ENCODE measurements around the gene CERS5. TPM values are rescaled to one million over a fixed set of nuclear protein-coding genes. Genes with fewer than 3 reads are reported as not detected.

CERS5 gene
- total and polyA plus RNA-seq, 4 donors: 6.9 to 16.2 (median 8.2) TPM

GRCh38 chr12:50147281-50147680 is 19.9 kb downstream of the CERS5 start:
- Histone ChIP-seq H3K4me3 (ENCODE audit: low read depth in 1 of 3, low read length in 3 of 3) (no peak overlapping the region), H3K9ac (ENCODE audit: low read depth in 1 of 2, low read length in 2 of 2) (no peak overlapping the region), H3K27me3 (ENCODE audit: control insufficient read depth in 4 of 4, insufficient read depth in 4 of 4, low read length in 3 of 4) (no peaks in the 10 kb centered on the region), H3K36me3 (ENCODE audit: control insufficient read depth in 4 of 4, insufficient read depth in 3 of 4, low read depth in 1 of 4, low read length in 3 of 4) (peaks cover 0 to 8% (median 2%) of the 10 kb centered on the region in 4 donors), H3K9me3 (ENCODE audit: control insufficient read depth in 4 of 4, low read length in 3 of 4) (no peaks in the 10 kb centered on the region), H3K27ac (ENCODE audit: low read depth in 1 of 2, low read length in 2 of 2) (no peak overlapping the region), H3K4me1 (ENCODE audit: control insufficient read depth in 4 of 4, insufficient read depth in 4 of 4, low read length in 3 of 4) (no peaks in the 10 kb centered on the region)
- no peak for TF ChIP-seq FOXA1 (IDR thresholded peaks at IDR 0.05)
- no peak for TF ChIP-seq REST (IDR thresholded peaks at IDR 0.05)
- no peak for TF ChIP-seq HNF4A (conservative IDR thresholded peaks at IDR 0.05)
- no peak for TF ChIP-seq ATF3 (IDR thresholded peaks at IDR 0.05)
- no peak for TF ChIP-seq HNF4G (IDR thresholded peaks at IDR 0.05)
- no peak for TF ChIP-seq GABPA (IDR thresholded peaks at IDR 0.05 in 1 of 2, conservative IDR thresholded peaks at IDR 0.05 in 1 of 2)
- TF ChIP-seq NR2F2 (IDR thresholded peaks at IDR 0.05): no peak
- no peak for TF ChIP-seq RXRA (IDR thresholded peaks at IDR 0.05)
- no peak for TF ChIP-seq SP1 (IDR thresholded peaks at IDR 0.05)
- no peak for TF ChIP-seq JUND (IDR thresholded peaks at IDR 0.05)
- no peak for TF ChIP-seq TAF1 (conservative IDR thresholded peaks at IDR 0.05)
- no peak for TF ChIP-seq ZBTB33 (IDR thresholded peaks at IDR 0.05)
- DNase-seq (ENCODE audit: low spot score): no peak
- over 99% methylated on average over 4 of the region's 4 CpGs for WGBS

GRCh38 chr12:50145439-50145838 is 21.7 kb downstream of the CERS5 start:
- H3K36me3 ChIP-seq (ENCODE audit: control insufficient read depth in 4 of 4, insufficient read depth in 3 of 4, low read depth in 1 of 4, low read length in 3 of 4): peaks cover 0 to 11% (median 2%) of the 10 kb centered on the region in 4 donors
- H3K27me3 ChIP-seq (ENCODE audit: control insufficient read depth in 4 of 4, insufficient read depth in 4 of 4, low read length in 3 of 4): no peaks in the 10 kb centered on the region
- H3K9ac ChIP-seq (ENCODE audit: low read depth in 1 of 2, low read length in 2 of 2): no peak overlapping the region
- DNase-seq (ENCODE audit: low spot score): no peak
- TF ChIP-seq YY1 (IDR thresholded peaks at IDR 0.05) (no peak), NR2F2 (IDR thresholded peaks at IDR 0.05) (no peak), HNF4A (conservative IDR thresholded peaks at IDR 0.05) (no peak), SP1 (IDR thresholded peaks at IDR 0.05) (no peak), JUND (IDR thresholded peaks at IDR 0.05) (no peak), RAD21 (IDR thresholded peaks at IDR 0.05) (no peak), FOXA1 (IDR thresholded peaks at IDR 0.05) (no peak), REST (IDR thresholded peaks at IDR 0.05) (no peak), HNF4G (IDR thresholded peaks at IDR 0.05) (no peak), GABPA (IDR thresholded peaks at IDR 0.05 in 1 of 2, conservative IDR thresholded peaks at IDR 0.05 in 1 of 2) (no peak), ATF3 (IDR thresholded peaks at IDR 0.05) (no peak), TAF1 (conservative IDR thresholded peaks at IDR 0.05) (no peak), ZBTB33 (IDR thresholded peaks at IDR 0.05) (no peak), FOXA2 (IDR thresholded peaks at IDR 0.05) (no peak)
- H3K4me3 ChIP-seq (ENCODE audit: low read depth in 1 of 3, low read length in 3 of 3): no peak overlapping the region
- WGBS: 95% methylated on average over 2 of the region's 2 CpGs
- H3K9me3 ChIP-seq (ENCODE audit: control insufficient read depth in 4 of 4, low read length in 3 of 4): no peaks in the 10 kb centered on the region
- H3K27ac ChIP-seq (ENCODE audit: low read depth in 1 of 2, low read length in 2 of 2): no peak overlapping the region
- no peaks in the 10 kb centered on the region for H3K4me1 ChIP-seq (ENCODE audit: control insufficient read depth in 4 of 4, insufficient read depth in 4 of 4, low read length in 3 of 4)

Data from liver (tissue), 9 donors.